Subcutaneous abdominal adipose tissue (tissue), 5 donors: Measurements from ENCODE around the gene CABLES1.
A peak's percentile ranks its signal among the peaks of the same experiment; 100 is the strongest.

ENCODE experiments used
- H3K27ac ChIP-seq: one replicate; pipeline ENCODE4 v1.7.0; 2013; ENCODE audit warnings: low read depth, mild to moderate bottlenecking, inconsistent platforms, low read length, moderate library complexity
- H3K27me3 ChIP-seq, 5 donors: one replicate each; pipeline ENCODE4 v1.7.0; 2013; ENCODE audit warnings: low read length in 5 of 5, inconsistent platforms in 1 of 5; ENCODE audit not compliant: control insufficient read depth in 5 of 5, insufficient read depth in 4 of 5
- H3K36me3 ChIP-seq, 5 donors: one replicate each; pipeline ENCODE4 v1.7.0; 2013; ENCODE audit warnings: low read length in 5 of 5; ENCODE audit not compliant: control insufficient read depth in 5 of 5, insufficient read depth in 5 of 5
- H3K4me1 ChIP-seq, 5 donors: one replicate each; pipeline ENCODE4 v1.7.0; 2013; ENCODE audit warnings: low read length in 5 of 5, mild to moderate bottlenecking in 3 of 5, moderate library complexity in 1 of 5; ENCODE audit not compliant: control insufficient read depth in 5 of 5, insufficient read depth in 5 of 5
- H3K4me3 ChIP-seq, 5 donors: one replicate each; pipeline ENCODE4 v1.7.0; 2013; ENCODE audit warnings: low read length in 5 of 5, low read depth in 1 of 5
- H3K9ac ChIP-seq, 5 donors: one replicate each; pipeline ENCODE4 v1.7.0; 2013; ENCODE audit warnings: low read length in 5 of 5, mild to moderate bottlenecking in 4 of 5, moderate library complexity in 3 of 5
- H3K9me3 ChIP-seq, 5 donors: one replicate each; pipeline ENCODE4 v1.7.0; 2013; ENCODE audit warnings: low read length in 5 of 5; ENCODE audit not compliant: control insufficient read depth in 5 of 5
- donor health status: healthy.
- donor health status: healthy.
- donor health status: healthy.
- donor health status: healthy.
- donor health status: healthy.

The CABLES1 gene

GRCh38 chr18:23244401-23244800, 109.1 kb downstream of the CABLES1 start:
- peaks cover 0 to 17% (median 9%) of the 10 kb centered on the region in 5 donors for H3K4me1 ChIP-seq
- H3K9me3 ChIP-seq: peaks cover 0 to 4% (median 0%) of the 10 kb centered on the region in 5 donors
- peak overlapping the region; percentile 38 for H3K27ac ChIP-seq
- H3K36me3 ChIP-seq: peaks cover 3 to 41% (median 21%) of the 10 kb centered on the region in 5 donors
- H3K9ac ChIP-seq: no peak overlapping the region
- H3K4me3 ChIP-seq: no peak overlapping the region
- no peaks in the 10 kb centered on the region for H3K27me3 ChIP-seq

- peaks cover 3 to 42% (median 24%) of the 10 kb centered on the region in 5 donors for H3K36me3 ChIP-seq
- no peak overlapping the region for H3K27ac ChIP-seq
- H3K9ac ChIP-seq: no peak overlapping the region
These were observed 110.2 kb downstream of the CABLES1 start for GRCh38 chr18:23245461-23245860.

GRCh38 chr18:23247331-23247730, 112.0 kb downstream of the CABLES1 start:
- Histone ChIP-seq H3K4me1 (peaks cover 0 to 28% (median 19%) of the 10 kb centered on the region in 5 donors), H3K4me3 (no peak overlapping the region), H3K9me3 (peaks cover 0 to 4% (median 0%) of the 10 kb centered on the region in 5 donors), H3K27ac (no peak overlapping the region), H3K36me3 (peaks cover 0 to 41% (median 26%) of the 10 kb centered on the region in 5 donors), H3K9ac (no peak overlapping the region), H3K27me3 (no peaks in the 10 kb centered on the region)

More at GRCh38 chr18:23245461-23245860, 110.2 kb downstream of the CABLES1 start:
- Histone ChIP-seq H3K9me3 (peaks cover 0 to 4% (median 0%) of the 10 kb centered on the region in 5 donors), H3K27me3 (no peaks in the 10 kb centered on the region), H3K4me1 (peaks cover 0 to 18% (median 9%) of the 10 kb centered on the region in 5 donors), H3K4me3 (no peak overlapping the region)

- Histone ChIP-seq H3K27ac (no peak overlapping the region), H3K9me3 (peaks cover 0 to 4% (median 0%) of the 10 kb centered on the region in 5 donors), H3K27me3 (no peaks in the 10 kb centered on the region), H3K9ac (no peak overlapping the region), H3K4me3 (no peak overlapping the region), H3K36me3 (peaks cover 0 to 46% (median 32%) of the 10 kb centered on the region in 5 donors), H3K4me1 (peaks cover 0 to 28% (median 19%) of the 10 kb centered on the region in 5 donors)
These were observed 112.6 kb downstream of the CABLES1 start for GRCh38 chr18:23247896-23248295.

GRCh38 chr18:23248826-23249225, 113.5 kb downstream of the CABLES1 start:
- no peak overlapping the region for H3K27ac ChIP-seq

GRCh38 chr18:23249348-23249747, 114.1 kb downstream of the CABLES1 start:
- Histone ChIP-seq H3K9me3 (peaks cover 0 to 4% (median 0%) of the 10 kb centered on the region in 5 donors), H3K9ac (no peak overlapping the region), H3K36me3 (peaks cover 4 to 57% (median 44%) of the 10 kb centered on the region in 5 donors), H3K27me3 (no peaks in the 10 kb centered on the region), H3K4me3 (no peak overlapping the region), H3K4me1 (peaks cover 2 to 18% (median 11%) of the 10 kb centered on the region in 5 donors), H3K27ac (no peak overlapping the region)

More at GRCh38 chr18:23248826-23249225, 113.5 kb downstream of the CABLES1 start:
- Histone ChIP-seq H3K9me3 (peaks cover 0 to 4% (median 0%) of the 10 kb centered on the region in 5 donors), H3K4me1 (peaks cover 0 to 23% (median 16%) of the 10 kb centered on the region in 5 donors), H3K36me3 (peaks cover 0 to 55% (median 38%) of the 10 kb centered on the region in 5 donors), H3K9ac (no peak overlapping the region), H3K27me3 (no peaks in the 10 kb centered on the region), H3K4me3 (no peak overlapping the region)

GRCh38 chr18:23250893-23251656, 115.8 kb downstream of the CABLES1 start:
- H3K27ac ChIP-seq: peak overlapping the region; percentile 80

GRCh38 chr18:23253630-23254029, 118.3 kb downstream of the CABLES1 start:
- Histone ChIP-seq H3K36me3 (peaks cover 4 to 55% (median 39%) of the 10 kb centered on the region in 5 donors), H3K4me3 (no peak overlapping the region), H3K27ac (no peak overlapping the region), H3K9me3 (peaks cover 0 to 4% (median 0%) of the 10 kb centered on the region in 5 donors), H3K4me1 (peaks cover 7 to 31% (median 24%) of the 10 kb centered on the region in 5 donors), H3K27me3 (no peaks in the 10 kb centered on the region), H3K9ac (no peak overlapping the region)

More at GRCh38 chr18:23250893-23251656, 115.8 kb downstream of the CABLES1 start:
- Histone ChIP-seq H3K27me3 (no peaks in the 10 kb centered on the region), H3K9me3 (peaks cover 0 to 4% (median 0%) of the 10 kb centered on the region in 5 donors), H3K36me3 (peaks cover 4 to 52% (median 46%) of the 10 kb centered on the region in 5 donors), H3K4me3 (no peak overlapping the region), H3K4me1 (peaks cover 0 to 16% (median 10%) of the 10 kb centered on the region in 5 donors), H3K9ac (no peak overlapping the region)

GRCh38 chr18:23257137-23257536, 121.9 kb downstream of the CABLES1 start:
- H3K27ac ChIP-seq: peak overlapping the region; percentile 90
- peaks cover 12 to 43% (median 39%) of the 10 kb centered on the region in 5 donors for H3K4me1 ChIP-seq
- peaks cover 4 to 48% (median 32%) of the 10 kb centered on the region in 5 donors for H3K36me3 ChIP-seq

More at GRCh38 chr18:23257137-23257536, 121.9 kb downstream of the CABLES1 start:
- Histone ChIP-seq H3K4me3 (no peak overlapping the region), H3K27me3 (no peaks in the 10 kb centered on the region), H3K9ac (peak overlapping the region in 1 of 5 donors; percentile 32), H3K9me3 (no peaks in the 10 kb centered on the region)
